Measurements from ENCODE around the gene NFE2L3.
"Not testable (repeated sequence)": the region's sequence is repeated elsewhere in the genome, so short reads cannot be mapped to it uniquely, and the experiment has no call there.

NFE2L3 gene

GRCh38 chr7:26168458-26169023 is 16.5 kb downstream of the NFE2L3 start:
- no peak for DNase-seq (ENCODE audit: low read depth)

DNA sequence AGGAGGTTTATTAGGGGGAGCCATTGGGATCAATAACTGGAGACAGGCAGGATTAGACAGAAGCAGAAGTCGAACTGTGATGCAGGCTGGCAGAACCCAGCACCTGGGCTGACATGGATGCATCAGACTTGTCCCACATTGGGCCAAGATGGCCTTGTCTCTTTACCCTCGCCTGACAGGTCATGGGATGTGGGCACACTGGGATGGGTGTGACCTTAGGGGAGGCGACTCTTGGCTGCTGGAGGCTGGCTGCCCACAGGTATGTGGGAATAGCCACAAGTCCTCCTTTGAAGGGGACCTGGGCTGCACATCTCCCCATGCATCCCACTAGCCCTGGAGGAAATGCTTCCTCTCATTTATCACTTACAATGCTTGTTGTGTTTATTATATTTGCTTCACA is 17.3 kb downstream of the NFE2L3 start:
- DNase-seq (ENCODE audit: low read depth) = no peak

- no peak for DNase-seq (ENCODE audit: low read depth)
These were observed 18.7 kb downstream of the NFE2L3 start for GRCh38 chr7:26170663-26171062.

DNA sequence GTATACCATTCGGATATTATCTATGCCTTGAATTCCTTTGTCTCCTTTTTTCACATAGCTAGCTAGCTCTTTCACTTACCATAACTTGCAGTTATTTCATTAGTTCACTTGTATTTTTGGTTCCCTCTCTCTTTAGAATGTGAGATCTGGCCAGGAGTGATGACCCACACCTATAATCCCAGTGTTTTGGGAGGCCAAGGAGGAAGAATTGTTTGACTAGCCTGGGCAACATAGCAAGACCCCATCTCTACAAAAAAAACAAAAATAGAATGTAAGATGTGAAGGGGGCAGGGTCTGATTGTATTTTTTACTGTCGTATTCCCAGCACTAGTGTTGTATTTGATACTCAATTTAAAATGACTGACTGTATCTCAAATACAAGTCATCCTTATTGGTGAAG is 19.6 kb downstream of the NFE2L3 start:
- DNase-seq (ENCODE audit: low read depth) = no peak

GRCh38 chr7:26172048-26172447 is 20.1 kb downstream of the NFE2L3 start:
- no peak for DNase-seq (ENCODE audit: low read depth)

DNA sequence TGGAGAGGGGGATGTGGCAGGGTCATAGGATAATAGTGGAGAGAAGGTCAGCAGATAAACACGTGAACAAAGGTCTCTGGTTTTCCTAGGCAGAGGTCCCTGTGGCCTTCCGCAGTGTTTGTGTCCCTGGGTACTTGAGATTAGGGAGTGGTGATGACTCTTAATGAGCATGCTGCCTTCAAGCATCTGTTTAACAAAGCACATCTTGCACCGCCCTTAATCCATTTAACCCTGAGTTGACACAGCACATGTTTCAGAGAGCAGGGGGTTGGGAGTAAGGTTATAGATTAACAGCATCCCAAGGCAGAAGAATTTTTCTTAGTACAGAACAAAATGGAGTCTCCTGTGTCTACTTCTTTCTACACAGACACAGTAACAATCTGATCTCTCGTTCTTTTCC is 23.9 kb downstream of the NFE2L3 start:
- not testable (repeated sequence) for DNase-seq (ENCODE audit: low read depth)

DNA sequence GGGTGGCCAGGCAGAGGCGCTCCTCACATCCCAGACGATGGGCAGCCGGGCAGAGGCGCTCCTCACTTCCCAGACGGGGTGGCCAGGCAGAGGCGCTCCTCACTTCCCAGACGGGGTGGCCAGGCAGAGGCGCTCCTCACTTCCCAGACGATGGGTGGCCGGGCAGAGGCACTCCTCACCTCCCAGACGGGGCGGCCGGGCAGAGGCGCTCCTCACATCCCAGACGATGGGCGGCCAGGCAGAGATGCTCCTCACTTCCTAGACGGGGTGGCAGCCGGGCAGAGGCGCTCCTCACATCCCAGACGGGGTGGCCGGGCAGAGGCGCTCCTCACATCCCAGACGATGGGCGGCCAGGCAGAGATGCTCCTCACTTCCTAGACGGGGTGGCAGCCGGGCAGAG is 24.7 kb downstream of the NFE2L3 start:
- not testable (repeated sequence) for DNase-seq (ENCODE audit: low read depth)

GRCh38 chr7:26177269-26177668 is 25.3 kb downstream of the NFE2L3 start:
- not testable (repeated sequence) for DNase-seq (ENCODE audit: low read depth)

DNA sequence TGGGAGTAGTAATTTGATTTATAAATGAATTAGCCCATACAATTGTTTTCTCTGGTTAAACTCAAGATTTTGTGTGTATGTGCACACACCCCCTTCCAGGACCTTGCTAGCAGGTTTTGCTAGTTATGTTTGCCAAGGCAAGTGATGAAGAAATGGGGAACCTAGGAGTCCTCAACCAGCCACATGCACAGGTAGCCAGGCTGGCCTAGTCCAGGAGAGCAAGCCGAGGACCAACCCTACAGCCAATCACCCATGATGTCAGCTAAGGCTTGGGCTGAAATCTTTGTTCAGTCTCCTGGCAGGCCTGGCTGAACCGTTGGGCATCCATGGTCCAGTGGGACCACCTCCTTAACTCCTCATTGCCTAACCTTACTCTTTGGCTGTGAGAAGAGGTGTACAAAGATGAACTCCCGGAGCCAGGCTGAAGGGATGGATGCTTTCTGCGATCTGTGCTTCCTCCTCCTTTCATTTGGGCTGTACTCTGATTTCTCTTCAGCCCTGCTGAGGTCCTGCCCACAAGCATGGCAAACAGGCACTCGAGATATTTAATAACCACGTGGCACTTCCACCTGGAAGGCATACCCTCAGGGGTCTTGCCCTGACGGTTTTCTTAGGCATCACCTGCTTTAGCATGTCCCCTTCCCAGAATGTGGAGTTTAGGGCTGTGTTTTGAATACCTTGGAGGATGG is 26.4 kb downstream of the NFE2L3 start:
- DNase-seq (ENCODE audit: low read depth) = no peak

DNA sequence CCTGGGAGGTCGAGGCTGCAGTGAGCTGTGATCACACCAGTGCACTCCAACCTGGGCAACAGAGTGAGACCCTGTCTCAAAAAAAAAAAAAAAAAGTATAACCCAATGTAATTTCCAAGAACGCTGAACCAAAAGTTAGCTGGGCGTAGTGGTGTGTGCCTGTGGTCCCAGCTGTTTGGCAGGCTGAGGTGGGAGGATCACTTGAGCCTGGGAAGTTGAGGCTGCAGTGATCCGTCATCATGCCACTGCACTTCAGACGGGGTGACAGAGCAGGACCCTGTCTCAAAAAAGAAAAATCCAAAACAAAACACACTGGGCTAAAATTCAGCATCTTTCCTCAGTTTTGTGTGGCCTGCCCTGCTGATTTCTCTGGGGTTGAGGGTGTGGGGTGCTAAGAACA is 27.4 kb downstream of the NFE2L3 start:
- DNase-seq (ENCODE audit: low read depth) = no peak

- DNase-seq (ENCODE audit: low read depth) = no peak
These were observed 28.0 kb downstream of the NFE2L3 start for GRCh38 chr7:26179826-26180497.

DNA sequence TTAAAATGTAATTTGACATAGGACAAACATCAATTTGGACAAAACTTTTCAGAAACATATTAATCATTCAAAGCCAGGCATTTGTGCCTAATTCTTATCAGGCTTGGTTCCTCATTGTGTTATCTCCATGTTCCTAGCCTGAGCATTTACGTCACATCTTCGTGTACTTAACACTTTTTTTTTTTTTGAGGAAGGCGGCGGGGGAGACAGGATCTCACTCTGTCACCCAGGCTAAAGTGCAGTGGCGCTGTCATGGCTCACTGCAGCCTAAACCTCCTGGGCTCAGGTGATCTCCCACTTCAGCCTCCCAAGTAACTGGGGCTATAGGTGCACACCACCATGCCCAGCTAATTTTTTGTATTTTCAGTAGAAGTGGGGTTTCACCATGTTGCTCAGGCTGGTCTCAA is 28.8 kb downstream of the NFE2L3 start:
- DNase-seq (ENCODE audit: low read depth) = no peak

- DNase-seq (ENCODE audit: low read depth) = no peak
These were observed 29.7 kb downstream of the NFE2L3 start for GRCh38 chr7:26181474-26182227.

DNA sequence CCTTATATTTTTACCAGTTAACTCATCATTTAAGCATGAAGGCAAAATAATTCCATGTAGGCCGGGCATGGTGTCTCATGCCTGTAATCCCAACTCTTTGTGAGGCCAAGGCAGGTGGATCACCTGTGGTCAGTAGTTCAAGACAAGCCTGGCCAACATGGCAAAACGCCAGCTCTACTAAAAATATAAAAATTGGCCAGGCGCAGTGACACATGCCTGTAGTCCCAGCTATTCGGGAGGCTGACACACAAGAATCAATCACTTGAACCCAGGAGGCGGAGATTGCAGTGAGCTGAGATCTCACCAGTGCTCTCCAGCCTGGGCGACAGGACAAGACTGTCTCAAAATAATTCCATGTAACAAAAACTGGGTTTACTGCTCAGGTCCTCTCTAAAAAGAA is 30.3 kb downstream of the NFE2L3 start:
- DNase-seq (ENCODE audit: low read depth) = no peak

- DNase-seq (ENCODE audit: low read depth) = no peak
These were observed 30.7 kb downstream of the NFE2L3 start for GRCh38 chr7:26182706-26183105.

DNA sequence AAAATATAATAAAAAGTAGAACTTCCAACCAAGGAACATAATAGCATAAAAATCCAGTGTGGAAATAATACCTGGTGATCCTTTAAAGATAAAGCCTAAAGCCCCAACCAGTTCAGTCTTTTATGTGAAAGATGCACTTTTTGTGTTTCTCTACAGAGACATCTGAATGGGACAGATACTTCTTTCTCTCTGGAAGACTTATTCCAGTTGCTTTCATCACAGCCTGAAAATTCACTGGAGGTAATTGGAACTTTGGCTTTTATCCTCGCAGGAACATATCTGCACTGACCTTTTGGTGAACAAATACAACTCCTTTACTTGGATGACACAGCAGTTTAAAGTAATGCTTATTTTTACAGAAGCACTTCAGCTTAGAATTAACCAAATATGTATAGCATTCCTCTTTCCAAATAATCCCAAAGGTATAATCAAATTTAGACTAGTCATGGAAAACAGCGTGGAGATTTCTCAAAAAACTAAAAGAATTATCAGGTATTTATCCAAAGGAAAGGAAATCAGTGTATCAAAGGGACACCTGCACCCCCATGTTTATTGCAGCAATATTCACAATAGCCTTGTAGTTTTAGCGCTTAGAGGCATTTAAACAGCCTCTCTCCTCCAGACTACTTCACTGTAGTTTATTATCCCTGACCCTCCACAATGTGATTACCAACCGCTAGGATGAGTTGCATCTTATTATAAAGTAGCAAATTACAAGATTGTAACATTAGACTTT is 31.7 kb downstream of the NFE2L3 start:
- DNase-seq (ENCODE audit: low read depth) = peak; percentile 52

- not testable (repeated sequence) for DNase-seq (ENCODE audit: low read depth)
These were observed 32.5 kb downstream of the NFE2L3 start for GRCh38 chr7:26184281-26185101.

DNA sequence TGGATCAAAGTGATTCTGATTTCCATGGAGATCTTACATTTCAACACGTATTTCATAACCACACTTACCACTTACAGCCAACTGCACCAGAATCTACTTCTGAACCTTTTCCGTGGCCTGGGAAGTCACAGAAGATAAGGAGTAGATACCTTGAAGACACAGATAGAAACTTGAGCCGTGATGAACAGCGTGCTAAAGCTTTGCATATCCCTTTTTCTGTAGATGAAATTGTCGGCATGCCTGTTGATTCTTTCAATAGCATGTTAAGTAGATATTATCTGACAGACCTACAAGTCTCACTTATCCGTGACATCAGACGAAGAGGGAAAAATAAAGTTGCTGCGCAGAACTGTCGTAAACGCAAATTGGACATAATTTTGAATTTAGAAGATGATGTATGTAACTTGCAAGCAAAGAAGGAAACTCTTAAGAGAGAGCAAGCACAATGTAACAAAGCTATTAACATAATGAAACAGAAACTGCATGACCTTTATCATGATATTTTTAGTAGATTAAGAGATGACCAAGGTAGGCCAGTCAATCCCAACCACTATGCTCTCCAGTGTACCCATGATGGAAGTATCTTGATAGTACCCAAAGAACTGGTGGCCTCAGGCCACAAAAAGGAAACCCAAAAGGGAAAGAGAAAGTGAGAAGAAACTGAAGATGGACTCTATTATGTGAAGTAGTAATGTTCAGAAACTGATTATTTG is 33.3 kb downstream of the NFE2L3 start:
- no peak for DNase-seq (ENCODE audit: low read depth)

DNA sequence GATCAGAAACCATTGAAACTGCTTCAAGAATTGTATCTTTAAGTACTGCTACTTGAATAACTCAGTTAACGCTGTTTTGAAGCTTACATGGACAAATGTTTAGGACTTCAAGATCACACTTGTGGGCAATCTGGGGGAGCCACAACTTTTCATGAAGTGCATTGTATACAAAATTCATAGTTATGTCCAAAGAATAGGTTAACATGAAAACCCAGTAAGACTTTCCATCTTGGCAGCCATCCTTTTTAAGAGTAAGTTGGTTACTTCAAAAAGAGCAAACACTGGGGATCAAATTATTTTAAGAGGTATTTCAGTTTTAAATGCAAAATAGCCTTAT is 33.8 kb downstream of the NFE2L3 start:
- no peak for DNase-seq (ENCODE audit: low read depth)
